ENCODE data around the gene ATG13.

DNA sequence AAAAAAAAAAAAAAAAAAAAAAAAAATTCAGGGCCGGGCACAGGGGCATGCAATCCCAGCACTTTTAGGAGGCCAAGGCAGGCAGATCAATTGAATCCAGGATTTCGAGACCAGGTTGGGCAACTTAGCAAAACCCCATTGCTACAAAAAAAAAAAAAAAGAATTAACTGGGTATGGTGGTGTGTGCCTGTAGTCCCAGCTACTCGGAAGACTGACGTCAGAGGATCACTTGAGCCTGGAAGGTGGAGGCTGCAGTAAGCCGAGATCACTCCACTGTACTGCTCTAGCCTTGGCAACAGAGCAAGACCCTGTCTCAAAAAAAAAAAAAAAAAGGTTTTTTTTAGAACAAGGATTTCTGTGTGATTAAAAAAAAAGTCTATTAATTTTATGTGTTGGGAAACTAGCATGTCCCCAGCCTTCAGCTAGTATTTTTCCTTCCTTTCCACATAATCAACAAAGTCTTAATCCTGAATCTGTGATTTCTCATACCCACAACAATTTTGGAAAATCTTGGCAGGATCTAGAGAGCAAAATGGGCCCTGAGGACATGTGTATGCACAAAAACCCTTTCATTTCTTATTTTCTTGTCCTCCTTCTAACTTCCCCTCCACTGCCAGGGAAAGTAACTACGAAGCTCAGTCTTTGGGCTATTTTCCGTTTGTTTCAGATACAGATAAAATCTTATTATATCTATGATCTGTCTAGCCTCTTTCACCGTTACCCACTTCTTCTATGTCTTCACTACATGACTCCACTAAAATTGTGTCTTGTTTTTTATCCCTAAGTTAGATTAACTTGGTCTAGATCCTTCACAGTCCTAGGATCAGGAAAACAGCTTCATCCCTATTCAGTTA, 17.8 kb upstream of the ATG13 start:
- TF ChIP-seq EZH2 (optimal IDR thresholded peaks at IDR 0.05; ENCODE audit: low read depth, low read length) (no peak), CTCF (IDR thresholded peaks at IDR 0.05; ENCODE audit: low read length) (no peak)

All from MM.1S (cell line).